Measurements from ENCODE around the gene TTC39B.

DNA sequence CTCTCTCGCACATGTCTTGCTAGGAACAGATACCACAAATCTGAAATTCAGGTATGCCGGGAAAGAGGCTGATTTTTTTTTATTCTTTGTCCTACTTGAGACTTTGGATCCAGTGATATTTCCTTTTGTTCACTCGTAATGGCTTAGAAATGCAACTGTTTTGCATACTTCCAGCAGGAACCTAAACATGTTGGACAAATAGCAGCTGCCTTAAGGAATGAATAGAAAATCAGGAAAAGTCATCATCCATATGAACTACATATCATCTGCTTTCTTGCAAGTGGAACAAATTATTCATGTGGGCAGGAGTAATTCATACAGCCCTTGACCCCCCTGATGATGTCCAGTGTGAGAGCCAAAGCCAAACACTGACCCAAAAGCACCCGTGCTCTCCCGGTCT lies 17.4 kb downstream of the TTC39B start:
- TF ChIP-seq CTCF (tag by site-specific recombination; IDR thresholded peaks at IDR 0.05) = no peak
- TF ChIP-seq ZBTB8A (tag by site-specific recombination; IDR thresholded peaks at IDR 0.05) = no peak
- no peak for TF ChIP-seq ZNF792 (tag by site-specific recombination; IDR thresholded peaks at IDR 0.05)
- TF ChIP-seq ZNF514 (tag by site-specific recombination; IDR thresholded peaks at IDR 0.05) = no peak
- no peak for TF ChIP-seq ZBTB17 (tag by site-specific recombination; IDR thresholded peaks at IDR 0.05)
- no peak for TF ChIP-seq ZNF513 (tag by site-specific recombination; IDR thresholded peaks at IDR 0.05)
- no peak for TF ChIP-seq ZNF473 (tag by site-specific recombination; IDR thresholded peaks at IDR 0.05)
- TF ChIP-seq HOXA7 (CRISPR knock-in tag; IDR thresholded peaks at IDR 0.05; ENCODE audit: borderline replicate concordance) = no peak
- no peak for TF ChIP-seq YY1 (tag by site-specific recombination; IDR thresholded peaks at IDR 0.05)
- TF ChIP-seq ZNF157 (tag by site-specific recombination; IDR thresholded peaks at IDR 0.05) = no peak
